Loucy (cell line): Measurements from ENCODE around the gene TBC1D2B.

Source experiments
- H2AFZ ChIP-seq: fragments of 200-600 bp; sonication (generic); 2 replicates; pipeline ENCODE4 v1.6.0; 2016; ENCODE audit warnings: antibody characterized with exemption, mild to moderate bottlenecking, low read length, moderate library complexity
- H3F3A ChIP-seq: fragments of 200-600 bp; 2 replicates; pipeline ENCODE4 v1.6.0; 2016; ENCODE audit warnings: antibody characterized with exemption, low read depth, mild to moderate bottlenecking
- H3K27me3 ChIP-seq: fragments of 200-600 bp; sonication (generic); 2 replicates; pipeline ENCODE4 v1.6.1; 2014; ENCODE audit warnings: low read length, mild to moderate bottlenecking; ENCODE audit not compliant: insufficient read depth, poor library complexity, severe bottlenecking
- H3K36me3 ChIP-seq: fragments of 200-600 bp; sonication (generic); 2 replicates; pipeline ENCODE4 v1.6.1; 2016; ENCODE audit warnings: low read length; ENCODE audit not compliant: insufficient read depth
- H3K4me1 ChIP-seq: fragments of 200-600 bp; sonication (generic); 2 replicates; pipeline ENCODE4 v1.5.1; 2014; ENCODE audit warnings: low read length, mild to moderate bottlenecking; ENCODE audit not compliant: insufficient read depth, poor library complexity, severe bottlenecking
- H3K4me2 ChIP-seq: fragments of 200-600 bp; sonication (generic); 2 replicates; pipeline ENCODE4 v1.6.0; 2014; ENCODE audit warnings: antibody characterized with exemption, low read length, low read depth, mild to moderate bottlenecking; ENCODE audit not compliant: poor library complexity, severe bottlenecking
- H3K4me3 ChIP-seq: fragments of 200-600 bp; sonication (generic); 2 replicates; pipeline ENCODE4 v1.5.1; 2014; ENCODE audit warnings: low read length, mild to moderate bottlenecking, mixed read lengths; ENCODE audit not compliant: poor library complexity, severe bottlenecking
- H3K79me2 ChIP-seq: fragments of 200-600 bp; sonication (generic); 2 replicates; pipeline ENCODE4 v1.6.1; 2014; ENCODE audit warnings: low read length; ENCODE audit not compliant: insufficient read depth
- H3K9ac ChIP-seq: fragments of 200-600 bp; sonication (generic); 2 replicates; pipeline ENCODE4 v1.6.0; 2014; ENCODE audit warnings: mild to moderate bottlenecking, low read depth, low read length, moderate library complexity; ENCODE audit not compliant: poor library complexity, severe bottlenecking
- H3K9me2 ChIP-seq: fragments of 200-600 bp; sonication (generic); replicated peaks from 2 replicates; pipeline ENCODE4 v1.6.1; 2016; ENCODE audit warnings: low read depth, low read length, mixed read lengths
- H3K9me3 ChIP-seq: fragments of 200-600 bp; sonication (generic); 2 replicates; pipeline ENCODE4 v1.6.1; 2014; ENCODE audit warnings: mild to moderate bottlenecking, antibody characterized with exemption, low read length, low read depth; ENCODE audit not compliant: insufficient read depth
- H4K20me1 ChIP-seq: fragments of 200-600 bp; sonication (generic); 2 replicates; pipeline ENCODE4 v1.6.0; 2014; ENCODE audit warnings: antibody characterized with exemption, low read length, mild to moderate bottlenecking; ENCODE audit not compliant: insufficient read depth, poor library complexity, severe bottlenecking
- CTCF ChIP-seq: fragments of 200-600 bp; sonication (generic); conservative IDR thresholded peaks from 2 replicates; pipeline ENCODE4 v1.5.1; 2014; ENCODE audit warnings: mild to moderate bottlenecking, antibody characterized with exemption, low read length
- EZH2phosphoT487 ChIP-seq: fragments of 200-600 bp; IDR thresholded peaks from 2 replicates; pipeline ENCODE4 v1.6.1; 2018; ENCODE audit warnings: antibody characterized with exemption, mild to moderate bottlenecking, moderate library complexity, borderline replicate concordance

TBC1D2B gene

GRCh38 chr15:78034495-78035191 is 42.9 kb downstream of the TBC1D2B start:
- Histone ChIP-seq H3F3A (peaks cover 9% of the 10 kb centered on the region), H3K9me2 (no peaks in the 10 kb centered on the region), H3K79me2 (peaks cover 78% of the 10 kb centered on the region), H2AFZ (no peak overlapping the region), H3K4me1 (peaks cover 81% of the 10 kb centered on the region), H3K4me3 (peak overlapping the region; percentile 59), H3K27me3 (no peaks in the 10 kb centered on the region), H3K9me3 (no peaks in the 10 kb centered on the region), H3K9ac (peak overlapping the region; percentile 70), H3K4me2 (peak overlapping the region; percentile 79), H3K36me3 (peaks cover 33% of the 10 kb centered on the region), H4K20me1 (no peaks in the 10 kb centered on the region)
- TF ChIP-seq EZH2phosphoT487 (no peak), CTCF (no peak)

- Histone ChIP-seq H3K9me3 (no peaks in the 10 kb centered on the region), H3K79me2 (peaks cover 72% of the 10 kb centered on the region), H3K9me2 (no peaks in the 10 kb centered on the region), H3K4me3 (peak overlapping the region; percentile 59), H2AFZ (no peak overlapping the region), H3F3A (peaks cover 9% of the 10 kb centered on the region), H3K36me3 (peaks cover 29% of the 10 kb centered on the region), H3K27me3 (no peaks in the 10 kb centered on the region), H3K4me1 (peaks cover 76% of the 10 kb centered on the region), H3K9ac (peak overlapping the region; percentile 70), H3K4me2 (peak overlapping the region; percentile 79), H4K20me1 (no peaks in the 10 kb centered on the region)
- TF ChIP-seq CTCF: no peak
- no peak for TF ChIP-seq EZH2phosphoT487
These were observed 43.6 kb downstream of the TBC1D2B start for GRCh38 chr15:78033864-78034263.

- Histone ChIP-seq H3K9me2 (no peaks in the 10 kb centered on the region), H3K4me1 (peaks cover 64% of the 10 kb centered on the region), H3K9me3 (no peaks in the 10 kb centered on the region), H3K27me3 (no peaks in the 10 kb centered on the region), H2AFZ (no peak overlapping the region), H3K36me3 (peaks cover 39% of the 10 kb centered on the region), H3K9ac (peak overlapping the region; percentile 21), H4K20me1 (no peaks in the 10 kb centered on the region), H3K4me3 (no peak overlapping the region), H3K4me2 (no peak overlapping the region), H3K79me2 (peaks cover 66% of the 10 kb centered on the region), H3F3A (peaks cover 9% of the 10 kb centered on the region)
- no peak for TF ChIP-seq CTCF
- no peak for TF ChIP-seq EZH2phosphoT487
These were observed 44.8 kb downstream of the TBC1D2B start for GRCh38 chr15:78032671-78033070.
